AG04450 (cell line): ENCODE data around the gene ZG16. TPM values are rescaled to one million over a fixed set of nuclear protein-coding genes. Genes with fewer than 3 reads are reported as not detected.

ENCODE experiments used
- CTCF ChIA-PET: fragments of 300-600, 350-600 bp; formaldehyde crosslinking; extraction: SDS; loops from one replicate; lab custom pipeline; 2022; ENCODE audit warnings: antibody characterized with exemption, inconsistent platforms; lab: Charles Lee
- POLR2A ChIA-PET: fragments of 350-600 bp; formaldehyde crosslinking; extraction: SDS; loops from one replicate; lab custom pipeline; 2021; ENCODE audit warnings: antibody characterized with exemption, inconsistent platforms; lab: Yijun Ruan, JAX
- DNase-seq: peaks from one replicate; pipeline ENCODE4 v3.0.0-alpha.2; 2011; ENCODE audit warnings: low read depth, low spot score
- H3K27ac ChIP-seq: one replicate; pipeline ENCODE4 v1.5.1; 2012; ENCODE audit warnings: low read depth, low read length, control low read depth
- H3K27me3 ChIP-seq: one replicate; pipeline ENCODE4 v1.6.0; 2012; ENCODE audit warnings: low read length; ENCODE audit not compliant: control insufficient read depth, insufficient read depth
- H3K4me3 ChIP-seq: 2 replicates; pipeline ENCODE4 v1.5.1; 2011; ENCODE audit warnings: mild to moderate bottlenecking, low read depth, low read length, control low read depth
- H3K9me3 ChIP-seq: 2 replicates; pipeline ENCODE4 v1.5.1; 2012; ENCODE audit warnings: low read length; ENCODE audit not compliant: control insufficient read depth, insufficient read depth
- CTCF ChIP-seq: IDR thresholded peaks from 2 replicates; pipeline ENCODE4 v1.5.1; 2011; ENCODE audit warnings: low read depth, low read length, control low read depth, inconsistent platforms
- polyA plus RNA-seq: library from polyadenylated mRNA; depleted of rRNA; stranded (reverse); fragments of >200 nt; gene quantifications from 2 replicates; pipeline ENCODE4 v1.2.3, GENCODE V29; 2011

The ZG16 gene
- polyA plus RNA-seq, 1 experiment: not detected

GRCh38 chr16:29815793-29816693, 38.0 kb downstream of the ZG16 start, which contains the start of gene PAGR1:
Gene PAGR1, plus strand, starts transcription at chr16:29816152. Its CDS starts 374 bp downstream, at chr16:29816526.
- Histone ChIP-seq H3K9me3 (no peaks in the 10 kb centered on the region; the same call in 1 of the 2 replicates), H3K27me3 (no peaks in the 10 kb centered on the region), H3K4me3 (peak within 1 kb of the TSS; percentile 83), H3K27ac (peak within 1 kb of the TSS; percentile 80)
- ChIA-PET POLR2A (interaction anchor here (0.5 to 2.3 kb wide), 12 partner anchors 9 to 834 kb away, joined by 3 to 14 read pairs (median 5); partner anchors contain the start of genes ALDOA, ASPHD1, KCTD13 and KIF22), CTCF (interaction anchor here (0.6 to 5.6 kb wide), 11 partner anchors 8 to 137 kb away, joined by 3 to 41 read pairs (median 6); no protein-coding TSS in a partner anchor)
- DNase-seq: peak; percentile 100
- peak; percentile 85 for TF ChIP-seq CTCF

- Histone ChIP-seq H3K4me3 (peak overlapping the region; percentile 83), H3K9me3 (no peaks in the 10 kb centered on the region; the same call in 1 of the 2 replicates), H3K27me3 (no peaks in the 10 kb centered on the region), H3K27ac (peak overlapping the region; percentile 80)
- peak; percentile 37 for TF ChIP-seq CTCF
- CTCF ChIA-PET: interaction anchor here (0.7 to 5.6 kb wide), 3 partner anchors 9 to 85 kb away, joined by 3 to 41 read pairs (median 13); no protein-coding TSS in a partner anchor
- POLR2A ChIA-PET: interaction anchor here (0.5 to 2.3 kb wide), 6 partner anchors 9 to 288 kb away, joined by 4 to 14 read pairs (median 8); partner anchors contain the start of gene KIF22
- no peak for DNase-seq
Measured at GRCh38 chr16:29816694-29817441, 38.8 kb downstream of the ZG16 start.

- ChIA-PET POLR2A (interaction anchor here (0.6 to 0.7 kb wide), 2 partner anchors 18 to 204 kb away, joined by 3 to 11 read pairs; no protein-coding TSS in a partner anchor), CTCF (interaction anchor here (1.1 to 5.6 kb wide), 2 partner anchors 11 to 30 kb away, joined by 4 to 41 read pairs; no protein-coding TSS in a partner anchor)
- no peak for TF ChIP-seq CTCF
- H3K4me3 ChIP-seq: no peak overlapping the region
- no peaks in the 10 kb centered on the region; the same call in 1 of the 2 replicates for H3K9me3 ChIP-seq
- H3K27ac ChIP-seq: no peak overlapping the region
- no peak for DNase-seq
- no peaks in the 10 kb centered on the region for H3K27me3 ChIP-seq
Measured at GRCh38 chr16:29818082-29818481, 40.0 kb downstream of the ZG16 start.

DNA sequence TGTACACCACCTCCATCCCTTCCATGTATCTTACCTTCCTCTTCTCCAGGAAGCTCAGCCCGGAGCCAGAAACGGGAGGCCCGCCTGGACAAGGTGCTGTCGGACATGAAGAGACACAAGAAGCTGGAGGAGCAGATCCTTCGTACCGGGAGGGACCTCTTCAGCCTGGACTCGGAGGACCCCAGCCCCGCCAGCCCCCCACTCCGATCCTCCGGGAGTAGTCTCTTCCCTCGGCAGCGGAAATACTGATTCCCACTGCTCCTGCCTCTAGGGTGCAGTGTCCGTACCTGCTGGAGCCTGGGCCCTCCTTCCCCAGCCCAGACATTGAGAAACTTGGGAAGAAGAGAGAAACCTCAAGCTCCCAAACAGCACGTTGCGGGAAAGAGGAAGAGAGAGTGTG, 41.5 kb downstream of the ZG16 start:
- no peak for TF ChIP-seq CTCF
- ChIA-PET POLR2A (interaction anchor here (0.8 to 1.1 kb wide), 4 partner anchors 7 to 81 kb away, joined by 3 to 5 read pairs (median 4); partner anchors contain the start of genes ASPHD1 and PRRT2), CTCF (interaction anchor here (1.2 to 5.6 kb wide), 2 partner anchors 12 to 29 kb away, joined by 3 to 41 read pairs; no protein-coding TSS in a partner anchor)
- no peak for DNase-seq
- H3K27ac ChIP-seq: no peak overlapping the region
- H3K4me3 ChIP-seq: peak overlapping the region; percentile 37
- H3K9me3 ChIP-seq: no peaks in the 10 kb centered on the region; the same call in 1 of the 2 replicates
- no peaks in the 10 kb centered on the region for H3K27me3 ChIP-seq
